Neural cell (in vitro differentiated cells): Measurements from ENCODE around the gene CACNA1F. TPM values are rescaled to one million over a fixed set of nuclear protein-coding genes. Genes with fewer than 3 reads are reported as not detected.

ENCODE experiments used
- H2AFZ ChIP-seq: fragments of 200-600, 300-800 bp; sonication (generic), shearing (Covaris generic); 2 replicates; pipeline ENCODE4 v1.6.0; 2014; ENCODE audit warnings: low read depth, mild to moderate bottlenecking, antibody characterized with exemption, low read length, moderate library complexity
- H3F3A ChIP-seq: fragments of 200-600 bp; shearing (Covaris generic); 2 replicates; pipeline ENCODE4 v1.6.1; 2016; ENCODE audit warnings: mild to moderate bottlenecking, moderate library complexity, mixed read lengths, antibody characterized with exemption, low read length; ENCODE audit not compliant: insufficient read depth, poor library complexity, severe bottlenecking
- H3K27ac ChIP-seq: fragments of 200-600, 300-800 bp; sonication (generic), shearing (Covaris generic); 2 replicates; pipeline ENCODE4 v1.5.1; 2014; ENCODE audit warnings: mild to moderate bottlenecking, low read length, moderate library complexity
- H3K27me3 ChIP-seq: fragments of 300-800, 200-600 bp; sonication (generic), shearing (Covaris generic); 2 replicates; pipeline ENCODE4 v1.6.0; 2014; ENCODE audit warnings: mild to moderate bottlenecking, low read depth, low read length, moderate library complexity; ENCODE audit not compliant: insufficient read depth
- H3K36me3 ChIP-seq: fragments of 300-800, 200-600 bp; sonication (generic), shearing (Covaris generic); 2 replicates; pipeline ENCODE4 v1.5.1; 2014; ENCODE audit warnings: mild to moderate bottlenecking, antibody characterized with exemption, low read length, moderate library complexity; ENCODE audit not compliant: insufficient read depth
- H3K4me2 ChIP-seq: fragments of 300-800, 200-600 bp; sonication (generic), shearing (Covaris generic); 2 replicates; pipeline ENCODE4 v1.6.0; 2014; ENCODE audit warnings: mild to moderate bottlenecking, low read length
- H3K4me3 ChIP-seq: fragments of 300-800, 200-600 bp; sonication (generic), shearing (Covaris generic); 2 replicates; pipeline ENCODE4 v1.5.1; 2014; ENCODE audit warnings: mild to moderate bottlenecking, low read length, moderate library complexity
- H3K79me2 ChIP-seq: fragments of 200-600 bp; shearing (Covaris generic); replicated peaks from 2 replicates; pipeline ENCODE4 v1.6.0; 2014; ENCODE audit warnings: mild to moderate bottlenecking, low read length, moderate library complexity; ENCODE audit not compliant: insufficient read depth
- H3K9ac ChIP-seq: fragments of 300-800, 200-600 bp; sonication (generic), shearing (Covaris generic); 2 replicates; pipeline ENCODE4 v1.6.1; 2016; ENCODE audit warnings: mild to moderate bottlenecking, low read length, mixed read lengths
- H3K9me2 ChIP-seq: fragments of 200-600 bp; shearing (Covaris generic); 2 replicates; pipeline ENCODE4 v1.6.1; 2016; ENCODE audit warnings: mild to moderate bottlenecking, low read length, mixed read lengths; ENCODE audit not compliant: insufficient read depth
- H3K9me3 ChIP-seq: fragments of 200-600, 300-800 bp; sonication (generic), shearing (Covaris generic); 2 replicates; pipeline ENCODE4 v1.6.1; 2016; ENCODE audit warnings: mild to moderate bottlenecking, mixed run types, low read length, moderate library complexity, mixed read lengths
- H4K20me1 ChIP-seq: fragments of 200-600 bp; shearing (Covaris generic); 2 replicates; pipeline ENCODE4 v1.6.1; 2016; ENCODE audit warnings: mild to moderate bottlenecking, mixed run types; ENCODE audit not compliant: insufficient read depth
- EP300 ChIP-seq: fragments of 450-650 bp; conservative IDR thresholded peaks from 2 replicates; pipeline ENCODE4 v1.6.1; 2014; ENCODE audit warnings: antibody characterized with exemption, mild to moderate bottlenecking, moderate library complexity; ENCODE audit not compliant: poor library complexity, severe bottlenecking
- EZH2 ChIP-seq: fragments of 200-600, 300-800 bp; shearing (Covaris generic), sonication (generic); IDR thresholded peaks from 2 replicates; pipeline ENCODE4 v1.6.1; 2014; ENCODE audit warnings: antibody characterized with exemption, low read length, borderline replicate concordance, mild to moderate bottlenecking; ENCODE audit not compliant: insufficient read depth, poor library complexity, severe bottlenecking
- MXI1 ChIP-seq: fragments of 450-650 bp; conservative IDR thresholded peaks from 2 replicates; pipeline ENCODE4 v1.6.1; 2014; ENCODE audit warnings: antibody characterized with exemption, mild to moderate bottlenecking; ENCODE audit not compliant: poor library complexity, severe bottlenecking
- POLR2AphosphoS5 ChIP-seq: IDR thresholded peaks from 2 replicates; pipeline ENCODE4 v1.6.1; 2012
- RAD21 ChIP-seq: fragments of 450-650 bp; conservative IDR thresholded peaks from 2 replicates; pipeline ENCODE4 v1.6.1; 2014; ENCODE audit warnings: antibody characterized with exemption, mild to moderate bottlenecking, moderate library complexity
- REST ChIP-seq: IDR thresholded peaks from 2 replicates; pipeline ENCODE4 v1.6.1; 2012; ENCODE audit warnings: borderline replicate concordance
- SMC3 ChIP-seq: fragments of 450-650 bp; conservative IDR thresholded peaks from 2 replicates; pipeline ENCODE4 v1.6.1; 2014; ENCODE audit warnings: antibody characterized with exemption, mild to moderate bottlenecking, moderate library complexity; ENCODE audit not compliant: poor library complexity
- TAF1 ChIP-seq: IDR thresholded peaks from 2 replicates; pipeline ENCODE4 v1.6.1; 2012; ENCODE audit warnings: low read depth
- polyA plus RNA-seq: library from polyadenylated mRNA; depleted of rRNA; stranded (reverse); fragments of >200 nt; gene quantifications from 2 replicates; pipeline ENCODE4 v1.2.3, GENCODE V29; 2014
- TF ChIP-seq, protein P1 (sequence below): fragments of 450-650 bp; IDR thresholded peaks from 2 replicates; pipeline ENCODE4 v1.5.1; 2014; ENCODE audit warnings: antibody characterized with exemption, mild to moderate bottlenecking, moderate library complexity; ENCODE audit not compliant: poor library complexity, severe bottlenecking

Gene CACNA1F
- polyA plus RNA-seq, 1 donor from 2014 or later, result not detected

GRCh38 chrX:49160908-49161307, 72.2 kb downstream of the CACNA1F start:
- no peaks in the 10 kb centered on the region for H3K27me3 ChIP-seq

DNA sequence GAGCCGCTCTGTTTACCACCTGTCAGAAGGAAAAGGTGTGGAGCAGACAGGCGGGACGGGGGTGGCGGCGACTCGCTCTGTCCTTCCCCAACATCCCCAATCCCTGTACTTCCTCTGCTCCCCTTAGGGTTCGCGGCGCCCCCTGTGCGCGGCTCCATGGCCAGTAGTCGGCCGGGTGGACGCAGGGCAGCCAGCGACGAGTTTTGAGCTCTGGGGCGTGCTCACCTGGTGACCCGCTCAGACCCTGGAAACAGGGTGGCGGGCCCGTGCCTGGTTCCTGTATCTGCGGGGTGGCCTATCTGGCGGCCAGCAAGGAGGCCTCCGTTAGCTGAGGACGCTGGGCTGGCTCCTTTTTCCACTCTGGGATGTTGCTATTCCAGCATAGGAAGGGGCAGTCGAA, 75.9 kb downstream of the CACNA1F start:
- Histone ChIP-seq H3K27me3 (no peaks in the 10 kb centered on the region), H3K4me2 (no peak overlapping the region), H3K9me2 (no peaks in the 10 kb centered on the region), H2AFZ (no peak overlapping the region), H3K4me3 (no peak overlapping the region), H3K9me3 (no peaks in the 10 kb centered on the region), H3K36me3 (no peaks in the 10 kb centered on the region), H3K27ac (no peak overlapping the region), H4K20me1 (no peaks in the 10 kb centered on the region), H3K9ac (no peak overlapping the region), H3F3A (no peaks in the 10 kb centered on the region), H3K79me2 (no peaks in the 10 kb centered on the region)
- TF ChIP-seq TAF1 (no peak), POLR2AphosphoS5 (no peak), EZH2 (no peak), MXI1 (no peak), REST (no peak), RAD21 (no peak), EP300 (no peak)
- TF ChIP-seq, protein P1, sequence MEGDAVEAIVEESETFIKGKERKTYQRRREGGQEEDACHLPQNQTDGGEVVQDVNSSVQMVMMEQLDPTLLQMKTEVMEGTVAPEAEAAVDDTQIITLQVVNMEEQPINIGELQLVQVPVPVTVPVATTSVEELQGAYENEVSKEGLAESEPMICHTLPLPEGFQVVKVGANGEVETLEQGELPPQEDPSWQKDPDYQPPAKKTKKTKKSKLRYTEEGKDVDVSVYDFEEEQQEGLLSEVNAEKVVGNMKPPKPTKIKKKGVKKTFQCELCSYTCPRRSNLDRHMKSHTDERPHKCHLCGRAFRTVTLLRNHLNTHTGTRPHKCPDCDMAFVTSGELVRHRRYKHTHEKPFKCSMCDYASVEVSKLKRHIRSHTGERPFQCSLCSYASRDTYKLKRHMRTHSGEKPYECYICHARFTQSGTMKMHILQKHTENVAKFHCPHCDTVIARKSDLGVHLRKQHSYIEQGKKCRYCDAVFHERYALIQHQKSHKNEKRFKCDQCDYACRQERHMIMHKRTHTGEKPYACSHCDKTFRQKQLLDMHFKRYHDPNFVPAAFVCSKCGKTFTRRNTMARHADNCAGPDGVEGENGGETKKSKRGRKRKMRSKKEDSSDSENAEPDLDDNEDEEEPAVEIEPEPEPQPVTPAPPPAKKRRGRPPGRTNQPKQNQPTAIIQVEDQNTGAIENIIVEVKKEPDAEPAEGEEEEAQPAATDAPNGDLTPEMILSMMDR, result no peak

More at GRCh38 chrX:49160908-49161307, 72.2 kb downstream of the CACNA1F start:
- Histone ChIP-seq H3K36me3 (no peaks in the 10 kb centered on the region), H2AFZ (no peak overlapping the region), H3K79me2 (no peaks in the 10 kb centered on the region), H4K20me1 (no peaks in the 10 kb centered on the region), H3K4me2 (no peak overlapping the region), H3K4me3 (no peak overlapping the region), H3K9me3 (no peaks in the 10 kb centered on the region), H3K9me2 (no peaks in the 10 kb centered on the region), H3K9ac (no peak overlapping the region), H3F3A (no peaks in the 10 kb centered on the region), H3K27ac (no peak overlapping the region)
- TF ChIP-seq MXI1, result no peak
- TF ChIP-seq EZH2, result no peak
- TF ChIP-seq, protein P1, result no peak
- TF ChIP-seq POLR2AphosphoS5, result no peak
- no peak for TF ChIP-seq SMC3
- no peak for TF ChIP-seq REST
- TF ChIP-seq EP300, result no peak
- no peak for TF ChIP-seq TAF1
- no peak for TF ChIP-seq RAD21
